Effector memory CD4-positive, alpha-beta T cell (primary cell): ENCODE data around the gene TRPM2.

ENCODE experiments used
- DNase-seq, 3 donors: peaks; one replicate each; pipeline ENCODE4 v3.0.0-alpha.2; 2020
- H3K27ac ChIP-seq: 2 replicates; pipeline ENCODE4 v1.7.0; 2013; ENCODE audit warnings: mild to moderate bottlenecking, low read length, moderate library complexity; ENCODE audit not compliant: insufficient read depth, poor library complexity, severe bottlenecking
- H3K27me3 ChIP-seq: replicated peaks from 2 replicates; pipeline ENCODE4 v1.7.0; 2013; ENCODE audit warnings: mild to moderate bottlenecking, low read length; ENCODE audit not compliant: insufficient read depth, control insufficient read depth, poor library complexity, severe bottlenecking
- H3K36me3 ChIP-seq: 2 replicates; pipeline ENCODE4 v1.7.0; 2013; ENCODE audit warnings: mild to moderate bottlenecking, low read length, moderate library complexity; ENCODE audit not compliant: control insufficient read depth, insufficient read depth
- H3K4me1 ChIP-seq: 2 replicates; pipeline ENCODE4 v1.7.0; 2013; ENCODE audit warnings: low read length, mild to moderate bottlenecking; ENCODE audit not compliant: control insufficient read depth, insufficient read depth, poor library complexity, severe bottlenecking
- H3K4me3 ChIP-seq: 2 replicates; pipeline ENCODE4 v1.7.0; 2013; ENCODE audit warnings: low read length, low read depth, mild to moderate bottlenecking; ENCODE audit not compliant: insufficient read depth, poor library complexity, severe bottlenecking
- H3K9me3 ChIP-seq: 2 replicates; pipeline ENCODE4 v1.7.0; 2013; ENCODE audit warnings: mild to moderate bottlenecking, low read length, moderate library complexity; ENCODE audit not compliant: control insufficient read depth

TRPM2 gene

GRCh38 chr21:44454747-44455523 lies 101.5 kb downstream of the TRPM2 start, which contains the start of gene LRRC3:
Gene LRRC3, plus strand, starts transcription at chr21:44455510. Its CDS starts 1,135 bp downstream, at chr21:44456645.
- Histone ChIP-seq H3K4me3 (peak within 1 kb of the TSS; percentile 84), H3K9me3 (no peaks in the 10 kb centered on the region), H3K27me3 (no peaks in the 10 kb centered on the region), H3K4me1 (peaks cover 7% of the 10 kb centered on the region), H3K27ac (no peak within 1 kb of the TSS), H3K36me3 (no peaks in the 10 kb centered on the region)
- peak; percentile 71 to 80 (median 80) for DNase-seq

GRCh38 chr21:44455524-44456213 lies 102.2 kb downstream of the TRPM2 start:
- no peak for DNase-seq
- Histone ChIP-seq H3K4me3 (peak overlapping the region; percentile 84), H3K9me3 (no peaks in the 10 kb centered on the region), H3K27me3 (no peaks in the 10 kb centered on the region), H3K4me1 (peaks cover 7% of the 10 kb centered on the region), H3K27ac (no peak overlapping the region), H3K36me3 (no peaks in the 10 kb centered on the region)

GRCh38 chr21:44456214-44456914 lies 102.9 kb downstream of the TRPM2 start:
- Histone ChIP-seq H3K4me3 (peak overlapping the region; percentile 84), H3K36me3 (no peaks in the 10 kb centered on the region), H3K4me1 (peaks cover 7% of the 10 kb centered on the region), H3K9me3 (no peaks in the 10 kb centered on the region), H3K27ac (no peak overlapping the region), H3K27me3 (no peaks in the 10 kb centered on the region)
- no peak for DNase-seq

GRCh38 chr21:44456915-44457736 lies 103.7 kb downstream of the TRPM2 start:
- H3K27ac ChIP-seq, result no peak overlapping the region
- peaks cover 7% of the 10 kb centered on the region for H3K4me1 ChIP-seq
- no peaks in the 10 kb centered on the region for H3K27me3 ChIP-seq
- H3K9me3 ChIP-seq, result no peaks in the 10 kb centered on the region
- no peak overlapping the region for H3K4me3 ChIP-seq
- no peak for DNase-seq
- H3K36me3 ChIP-seq, result no peaks in the 10 kb centered on the region

- Histone ChIP-seq H3K27ac (no peak overlapping the region), H3K27me3 (no peaks in the 10 kb centered on the region), H3K36me3 (no peaks in the 10 kb centered on the region), H3K4me3 (no peak overlapping the region), H3K4me1 (peaks cover 7% of the 10 kb centered on the region), H3K9me3 (no peaks in the 10 kb centered on the region)
- no peak for DNase-seq
Measured at GRCh38 chr21:44458971-44459711, 105.7 kb downstream of the TRPM2 start.

- Histone ChIP-seq H3K4me3 (no peak overlapping the region), H3K27ac (no peak overlapping the region), H3K27me3 (no peaks in the 10 kb centered on the region), H3K4me1 (peaks cover 7% of the 10 kb centered on the region), H3K36me3 (no peaks in the 10 kb centered on the region), H3K9me3 (no peaks in the 10 kb centered on the region)
- no peak for DNase-seq
Measured at GRCh38 chr21:44459712-44460440, 106.5 kb downstream of the TRPM2 start.

GRCh38 chr21:44460441-44460755 lies 107.0 kb downstream of the TRPM2 start:
- no peak for DNase-seq
- H3K4me1 ChIP-seq, result peaks cover 7% of the 10 kb centered on the region
- H3K36me3 ChIP-seq, result no peaks in the 10 kb centered on the region
- H3K4me3 ChIP-seq, result no peak overlapping the region
- no peaks in the 10 kb centered on the region for H3K9me3 ChIP-seq
- no peak overlapping the region for H3K27ac ChIP-seq
- no peaks in the 10 kb centered on the region for H3K27me3 ChIP-seq

GRCh38 chr21:44461005-44461404 lies 107.6 kb downstream of the TRPM2 start:
- Histone ChIP-seq H3K36me3 (no peaks in the 10 kb centered on the region), H3K4me1 (peaks cover 5% of the 10 kb centered on the region), H3K9me3 (no peaks in the 10 kb centered on the region), H3K27ac (no peak overlapping the region), H3K27me3 (no peaks in the 10 kb centered on the region), H3K4me3 (no peak overlapping the region)
- no peak for DNase-seq
